ENCODE results near the gene ANKMY1. TPM values are rescaled to one million over a fixed set of nuclear protein-coding genes. Genes with fewer than 3 reads are reported as not detected.

ANKMY1 gene
- total RNA-seq, 1 experiment from 2014 or later, result 28.3 TPM

GRCh38 chr2:240572141-240573031 lies 14.6 kb upstream of the ANKMY1 start:
- CTCF ChIA-PET, result no interaction called here
- BruUV-seq (replicated peaks), result no TSS peak
- TF ChIP-seq YY1 (IDR thresholded peaks at IDR 0.05; ENCODE audit: extremely low read depth, insufficient replicate concordance, low read depth, low read length) (no peak), EZH2 (IDR thresholded peaks at IDR 0.05) (no peak), TCF7L2 (IDR thresholded peaks at IDR 0.05; ENCODE audit: borderline replicate concordance, extremely low read depth, insufficient read depth, insufficient read length) (no peak), FOSL1 (IDR thresholded peaks at IDR 0.05; ENCODE audit: low read depth) (no peak), SIN3A (IDR thresholded peaks at IDR 0.05; ENCODE audit: low read depth) (no peak), CBX3 (IDR thresholded peaks at IDR 0.05; ENCODE audit: low read depth) (no peak), ZNF274 (IDR thresholded peaks at IDR 0.05; ENCODE audit: low read depth, low read length) (no peak), EZH2phosphoT487 (IDR thresholded peaks at IDR 0.05; ENCODE audit: borderline replicate concordance) (no peak), MAX (IDR thresholded peaks at IDR 0.05) (no peak), POLR2AphosphoS5 (IDR thresholded peaks at IDR 0.05; ENCODE audit: low read depth, low read length) (no peak), CTCF (IDR thresholded peaks at IDR 0.05 in 2 of 3, conservative IDR thresholded peaks at IDR 0.05 in 1 of 3; ENCODE audit: borderline replicate concordance in 1 of 3, insufficient read depth in 1 of 3, low read depth in 2 of 3, low read length in 2 of 3) (no peak), EGR1 (IDR thresholded peaks at IDR 0.05; ENCODE audit: low read depth) (no peak), RAD21 (IDR thresholded peaks at IDR 0.05; ENCODE audit: low read depth) (no peak), ATF3 (IDR thresholded peaks at IDR 0.05) (no peak)

More at GRCh38 chr2:240572141-240573031, 14.6 kb upstream of the ANKMY1 start:
- H2AFZ ChIP-seq (ENCODE audit: low read depth, low read length, poor library complexity, severe bottlenecking), result no peak overlapping the region
- no peaks in the 10 kb centered on the region for H3K27me3 ChIP-seq (ENCODE audit: insufficient read depth, low read length)
- no peak for DNase-seq (ENCODE audit: low read depth, low spot score)
- POLR2A ChIA-PET, result no interaction called here
- H3K27ac ChIP-seq (ENCODE audit: low read depth, low read length), result no peak overlapping the region
- RAD21 ChIA-PET (ENCODE audit: low non-redundant PET in 1 of 2, low total read pairs in 2 of 2, uncharacterized antibody in 2 of 2, unreplicated experiment in 2 of 2), result no interaction called here
- ATAC-seq, result no peak
- H3K79me2 ChIP-seq (ENCODE audit: insufficient read depth, low read length), result peaks cover 29% of the 10 kb centered on the region; the same call in 1 of the 2 replicates
- peaks cover 15 to 26% of the 10 kb centered on the region in 2 experiments for H3K4me1 ChIP-seq (ENCODE audit: control insufficient read depth in 1 of 2, insufficient read depth in 2 of 2, low read length in 2 of 2)
- H3K9me3 ChIP-seq (ENCODE audit: control insufficient read depth in 1 of 2, insufficient read depth in 1 of 2, low read depth in 1 of 2, low read length in 2 of 2), result no peaks in the 10 kb centered on the region
- no peak overlapping the region for H3K4me3 ChIP-seq (replicated peaks in 1 of 2; ENCODE audit: low read depth in 1 of 2, low read length in 2 of 2)
- H3K9ac ChIP-seq (ENCODE audit: low read length), result no peak overlapping the region
- no peak overlapping the region for H3K4me2 ChIP-seq (ENCODE audit: low read length)
- H3K9me2 ChIP-seq (ENCODE audit: insufficient read depth), result no peaks in the 10 kb centered on the region
- no peaks in the 10 kb centered on the region for H4K20me1 ChIP-seq (ENCODE audit: insufficient read depth)
- no peaks in the 10 kb centered on the region for H3K36me3 ChIP-seq (ENCODE audit: control insufficient read depth in 1 of 2, insufficient read depth in 2 of 2, low read length in 2 of 2)
- intact Hi-C loops (cut with micrococcal nuclease), result no loop called here

Measured in HCT116 (cell line).